ENCODE measurements around the gene POU6F1.

- TF ChIP-seq ZBTB7A (tag by site-specific recombination; IDR thresholded peaks at IDR 0.05; ENCODE audit: low read depth) (no peak), YY1 (tag by site-specific recombination; IDR thresholded peaks at IDR 0.05) (no peak), CTCF (tag by site-specific recombination; IDR thresholded peaks at IDR 0.05) (peak; percentile 29; the same call in 1 of the 2 replicates), ZNF280D (tag by site-specific recombination; IDR thresholded peaks at IDR 0.05) (no peak), GLI2 (tag by site-specific recombination; IDR thresholded peaks at IDR 0.05; ENCODE audit: borderline replicate concordance, low read depth) (no peak), TSHZ1 (tag by site-specific recombination; IDR thresholded peaks at IDR 0.05; ENCODE audit: borderline replicate concordance) (no peak), SETDB1 (IDR thresholded peaks at IDR 0.05; ENCODE audit: insufficient read length, low read length) (no peak), ZNF654 (tag by site-specific recombination; IDR thresholded peaks at IDR 0.05; ENCODE audit: low read depth) (no peak), ZBTB10 (tag by site-specific recombination; IDR thresholded peaks at IDR 0.05) (no peak), TCF7L2 (IDR thresholded peaks at IDR 0.05; ENCODE audit: borderline replicate concordance, low read depth, low read length) (no peak), PATZ1 (tag by site-specific recombination; IDR thresholded peaks at IDR 0.05) (no peak)
These were observed 44.9 kb upstream of the POU6F1 start for GRCh38 chr12:51262758-51263177.

All from HEK293 (cell line).